GM12878 (cell line): ENCODE results near the gene PIEZO2. TPM values are rescaled to one million over a fixed set of nuclear protein-coding genes. Genes with fewer than 3 reads are reported as not detected.

Experiments
- ATAC-seq: fragments of 200-7000 bp; cut with Tn5 transposase; 3 replicates; pipeline ENCODE4 v1.9.1; 2020; ENCODE audit warnings: mild to moderate bottlenecking, moderate library complexity
- BruUV-seq: library from RNA; stranded (reverse); fragments of 400-500 nt; replicated peaks from 2 replicates; lab custom pipeline; 2021; lab: Mats Ljungman, UMichigan
- CTCF ChIA-PET: fragments of 300-600 bp; sonication (Branson Sonifier 250); formaldehyde crosslinking; extraction: SDS; loops from one replicate; lab custom pipeline; 2021; ENCODE audit warnings: inconsistent platforms; lab: Yijun Ruan, JAX
- POLR2A ChIA-PET: fragments of 350-600 bp; formaldehyde crosslinking; extraction: SDS; loops from one replicate; lab custom pipeline; 2021; ENCODE audit warnings: inconsistent platforms; lab: Charles Lee
- RAD21 ChIA-PET: fragments of 300-600 bp; sonication (Branson Sonifier 250); formaldehyde crosslinking; loops from one replicate; lab custom pipeline; 2023; ENCODE audit warnings: antibody characterized with exemption; ENCODE audit not compliant: unreplicated experiment; lab: Charles Lee
- SMC1A ChIA-PET: fragments of 300-600 bp; sonication (Branson Sonifier 250); formaldehyde crosslinking; loops from one replicate; lab custom pipeline; 2023; ENCODE audit not compliant: unreplicated experiment, uncharacterized antibody; lab: Charles Lee
- DNase-seq: peaks from one replicate; pipeline ENCODE4 v3.0.0-alpha.2; 2011; ENCODE audit warnings: low read depth, low spot score
- FAIRE-seq: peaks from 3 replicates; lab custom pipeline; 2011; peaks lifted over from hg19 to GRCh38; lab: Jason Lieb, UNC
- H2AFZ ChIP-seq: 2 replicates; pipeline ENCODE4 v1.6.0; 2011; ENCODE audit warnings: low read depth, low read length, control low read depth; ENCODE audit not compliant: control insufficient read depth
- H3K27ac ChIP-seq: 2 replicates; pipeline ENCODE4 v1.5.1; 2011; ENCODE audit warnings: control low read depth; ENCODE audit not compliant: control insufficient read depth, insufficient read depth
- H3K27me3 ChIP-seq, 2 experiments: replicated peaks in 1 of 2; 2 replicates each; pipeline versions ENCODE4 v1.6.0 to v1.6.1; 2011; ENCODE audit warnings: low read length in 1 of 2; ENCODE audit not compliant: control insufficient read depth in 2 of 2, insufficient read depth in 2 of 2
- H3K36me3 ChIP-seq, 2 experiments: 2 replicates each; pipeline ENCODE4 v1.5.1; 2011; ENCODE audit warnings: low read length in 1 of 2; ENCODE audit not compliant: control insufficient read depth in 2 of 2, insufficient read depth in 2 of 2
- H3K4me1 ChIP-seq: 2 replicates; pipeline ENCODE4 v1.6.1; 2011; ENCODE audit warnings: mild to moderate bottlenecking, low read length, moderate library complexity, mixed read lengths; ENCODE audit not compliant: control insufficient read depth, insufficient read depth
- H3K4me2 ChIP-seq: 2 replicates; pipeline ENCODE4 v1.6.0; 2011; ENCODE audit warnings: control low read depth; ENCODE audit not compliant: control insufficient read depth, insufficient read depth
- H3K4me3 ChIP-seq: fragments of 200-600 bp; sonication (generic); 2 replicates; pipeline ENCODE4 v1.5.1; 2016
- H3K79me2 ChIP-seq: 2 replicates; pipeline ENCODE4 v1.6.0; 2011; ENCODE audit warnings: low read length; ENCODE audit not compliant: control insufficient read depth, insufficient read depth
- H3K9ac ChIP-seq: 2 replicates; pipeline ENCODE4 v1.8.0; 2011; ENCODE audit warnings: low read length, control low read depth, mixed read lengths; ENCODE audit not compliant: control insufficient read depth, insufficient read depth
- H3K9me3 ChIP-seq: replicated peaks from 3 replicates; pipeline ENCODE4 v1.5.1; 2011; ENCODE audit warnings: mild to moderate bottlenecking, low read length; ENCODE audit not compliant: control insufficient read depth, insufficient read depth
- H4K20me1 ChIP-seq: 2 replicates; pipeline ENCODE4 v1.6.0; 2011; ENCODE audit not compliant: control insufficient read depth, insufficient read depth
- EED ChIP-seq: sonication (generic); IDR thresholded peaks from 2 replicates; pipeline ENCODE4 v1.6.1; 2016; ENCODE audit warnings: antibody characterized with exemption, low read depth
- EP300 ChIP-seq, 2 experiments: fragments of 150-350 bp in 1 of 2; IDR thresholded peaks; 2 replicates each; pipeline ENCODE4 v1.6.1; 2011 to 2012; ENCODE audit warnings: low read depth in 2 of 2, low read length in 2 of 2, borderline replicate concordance in 1 of 2, improper control_type of control experiment in 1 of 2, inconsistent platforms in 1 of 2; ENCODE audit not compliant: control insufficient read depth in 1 of 2
- POLR2AphosphoS5 ChIP-seq: IDR thresholded peaks from 2 replicates; pipeline ENCODE4 v1.6.1; 2011; ENCODE audit warnings: mild to moderate bottlenecking, low read length, inconsistent platforms
- YBX1 ChIP-seq: fragments of 450-650 bp; IDR thresholded peaks from 2 replicates; pipeline ENCODE4 v1.6.1; 2016; ENCODE audit warnings: antibody characterized with exemption
- WGBS: methylation state at CpG from one replicate; pipeline ENCODE4 v1.1.6; 2016; ENCODE audit warnings: low lambda C conversion rate; ENCODE audit not compliant: insufficient replicate concordance, insufficient coverage; ENCODE audit errors: missing lambda C conversion rate; 5-methylcytosine and 5-hydroxymethylcytosine counted together
- in situ Hi-C: fragments of 300-500 bp; cut with MboI; formaldehyde crosslinking; loops from 9 replicates; pipeline ENCODE4 v1.14.3; 2018; ENCODE audit warnings: mixed read lengths
- intact Hi-C: fragments of 100-400 bp; cut with micrococcal nuclease; formaldehyde crosslinking; loops from one replicate; pipeline ENCODE4 v1.14.2; 2022; ENCODE audit not compliant: unreplicated experiment
- polyA plus RNA-seq, 11 experiments: library from polyadenylated mRNA; depleted of rRNA in 4 of 11; unstranded in 6 of 11; stranded (reverse) in 5 of 11; fragments of >200 nt; fragmentation: Nextera tagmentation in 4 of 11; fragmentation: Illumina TruSeq in 1 of 11; extraction: Ambion mirVana in 4 of 11; extraction: Trizol in 1 of 11; gene quantifications; 1 replicate in 1 of 11; 2 replicates in 10 of 11; pipeline versions ENCODE4 v1.2.1 to v1.2.3, GENCODE V29; 2011 to 2016; ENCODE audit warnings: inconsistent platforms in 2 of 11, missing spikeins in 2 of 11, low read depth in 1 of 11
- total RNA-seq, 4 experiments: library from RNA; depleted of rRNA in 3 of 4; stranded (reverse); fragments of >200 nt in 3 of 4; fragmentation: Illumina TruSeq in 1 of 4; extraction: Trizol in 1 of 4; gene quantifications; 2 replicates each; pipeline versions ENCODE4 v1.2.1 to v1.2.3, GENCODE V29; 2013 to 2021
- TF ChIP-seq, protein P1 (sequence below): IDR thresholded peaks from 2 replicates; pipeline ENCODE4 v1.6.1; 2011; ENCODE audit warnings: borderline replicate concordance, low read depth, mild to moderate bottlenecking, moderate library complexity, low read length; ENCODE audit not compliant: insufficient read depth, poor library complexity, severe bottlenecking

The PIEZO2 gene
- total and polyA plus RNA-seq, 10 of the 15 experiments (the other 5 are each of a cell fraction or from before 2014, with no cell fraction given): 6.7 to 42.3 (median 27.4) TPM

DNA sequence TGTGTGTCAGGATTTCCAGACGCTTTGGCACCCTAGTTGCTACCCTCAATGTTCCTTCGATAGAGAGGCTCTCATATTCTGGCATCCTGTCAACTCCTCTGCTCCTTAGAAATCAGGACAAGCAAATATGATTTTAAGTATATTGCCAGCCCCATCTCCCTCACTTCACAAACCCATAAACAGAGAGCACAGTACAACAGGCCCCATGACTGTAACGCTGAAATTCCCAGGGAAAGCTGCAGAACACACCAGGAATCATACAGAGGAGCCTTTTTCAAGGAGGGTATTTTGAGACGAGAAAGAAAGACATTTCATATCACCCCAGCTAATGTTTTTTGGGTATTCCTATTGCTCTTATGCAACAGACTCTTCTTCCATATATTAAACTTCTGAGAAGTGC, 460.6 kb downstream of the PIEZO2 start:
- CTCF ChIA-PET: interaction anchor here (1.2 kb wide), 1 partner anchor 10 kb away, joined by 3 read pairs; no protein-coding TSS in a partner anchor
- BruUV-seq: no TSS peak

More for the DNA sequence above, 460.6 kb downstream of the PIEZO2 start:
- TF ChIP-seq EP300 (IDR thresholded peaks at IDR 0.05; ENCODE audit: borderline replicate concordance in 1 of 2, control insufficient read depth in 1 of 2, low read depth in 2 of 2, low read length in 2 of 2) (no peak), POLR2AphosphoS5 (no peak), YBX1 (no peak), EED (no peak)
- TF ChIP-seq, protein P1, sequence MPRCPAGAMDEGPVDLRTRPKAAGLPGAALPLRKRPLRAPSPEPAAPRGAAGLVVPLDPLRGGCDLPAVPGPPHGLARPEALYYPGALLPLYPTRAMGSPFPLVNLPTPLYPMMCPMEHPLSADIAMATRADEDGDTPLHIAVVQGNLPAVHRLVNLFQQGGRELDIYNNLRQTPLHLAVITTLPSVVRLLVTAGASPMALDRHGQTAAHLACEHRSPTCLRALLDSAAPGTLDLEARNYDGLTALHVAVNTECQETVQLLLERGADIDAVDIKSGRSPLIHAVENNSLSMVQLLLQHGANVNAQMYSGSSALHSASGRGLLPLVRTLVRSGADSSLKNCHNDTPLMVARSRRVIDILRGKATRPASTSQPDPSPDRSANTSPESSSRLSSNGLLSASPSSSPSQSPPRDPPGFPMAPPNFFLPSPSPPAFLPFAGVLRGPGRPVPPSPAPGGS: no peak
- in situ Hi-C loops: no loop called here
- Histone ChIP-seq H3K27ac (no peak overlapping the region), H3K4me1 (no peaks in the 10 kb centered on the region; the same call in 1 of the 2 replicates), H2AFZ (no peak overlapping the region), H3K27me3 (no peaks in the 10 kb centered on the region), H3K9ac (no peak overlapping the region; the same call in 1 of the 2 replicates), H4K20me1 (no peaks in the 10 kb centered on the region), H3K4me3 (no peak overlapping the region), H3K36me3 (peaks cover 0 to 5% of the 10 kb centered on the region in 2 experiments; a peak in 3 of 4 replicates), H3K4me2 (no peak overlapping the region), H3K9me3 (no peaks in the 10 kb centered on the region; the same call in 2 of the 3 replicates), H3K79me2 (no peaks in the 10 kb centered on the region)
- no peak for FAIRE-seq
- SMC1A ChIA-PET: interaction anchor here (1.4 kb wide), 1 partner anchor 11 kb away, joined by 3 read pairs; no protein-coding TSS in a partner anchor
- 20% methylated on average over 4 of the region's 4 CpGs for WGBS
- ATAC-seq: no peak
- RAD21 ChIA-PET: interaction anchor here (1.3 kb wide), 1 partner anchor 28 kb away, joined by 3 read pairs; no protein-coding TSS in a partner anchor
- POLR2A ChIA-PET: no interaction called here
- intact Hi-C loops: loop anchor here (10.0 kb wide), 1 partner anchor 124 kb away; no protein-coding TSS in a partner anchor
- no peak for DNase-seq
